DND-41 (cell line): ENCODE measurements around the gene KRTAP10-5.
"Not testable (repeated sequence)": the region's sequence is repeated elsewhere in the genome, so short reads cannot be mapped to it uniquely, and the experiment has no call there.

ENCODE experiments used
- ATAC-seq: fragments of 200-7000 bp; cut with Tn5 transposase; 3 replicates; pipeline ENCODE4 v1.9.1; 2021; ENCODE audit warnings: low read depth; ENCODE audit not compliant: insufficient read depth
- DNase-seq: peaks from one replicate; pipeline ENCODE4 v3.0.0-alpha.2; 2020
- H2AFZ ChIP-seq: 2 replicates; pipeline ENCODE4 v1.6.0; 2012; ENCODE audit warnings: low read depth, low read length
- H3K27ac ChIP-seq: 2 replicates; pipeline ENCODE4 v1.5.1; 2012; ENCODE audit warnings: low read length, inconsistent platforms
- H3K27me3 ChIP-seq: fragments of 200-600 bp; sonication (generic); 2 replicates; pipeline ENCODE4 v1.6.0; 2012; ENCODE audit warnings: low read length, mild to moderate bottlenecking, inconsistent platforms; ENCODE audit not compliant: insufficient read depth, poor library complexity
- H3K36me3 ChIP-seq: 2 replicates; pipeline ENCODE4 v1.5.1; 2012; ENCODE audit warnings: low read length, inconsistent platforms; ENCODE audit not compliant: insufficient read depth
- H3K4me1 ChIP-seq: 2 replicates; pipeline ENCODE4 v1.5.1; 2012; ENCODE audit warnings: mild to moderate bottlenecking, low read length; ENCODE audit not compliant: insufficient read depth
- H3K4me2 ChIP-seq: 2 replicates; pipeline ENCODE4 v1.6.0; 2012; ENCODE audit warnings: mild to moderate bottlenecking, moderate library complexity, low read length, inconsistent platforms; ENCODE audit not compliant: insufficient read depth
- H3K4me3 ChIP-seq, 2 experiments: fragments of 200-600 bp in 1 of 2; shearing (Covaris generic) in 1 of 2; 2 replicates each; pipeline ENCODE4 v1.5.1; 2012 to 2016; ENCODE audit warnings: inconsistent platforms in 2 of 2, low read length in 2 of 2, mild to moderate bottlenecking in 2 of 2, low read depth in 1 of 2, moderate library complexity in 1 of 2
- H3K79me2 ChIP-seq: 2 replicates; pipeline ENCODE4 v1.6.0; 2012; ENCODE audit warnings: low read length, inconsistent platforms; ENCODE audit not compliant: insufficient read depth
- H3K9ac ChIP-seq: 2 replicates; pipeline ENCODE4 v1.6.0; 2012; ENCODE audit warnings: low read depth, mild to moderate bottlenecking, inconsistent platforms, low read length, moderate library complexity
- H3K9me3 ChIP-seq: 2 replicates; pipeline ENCODE4 v1.5.1; 2012; ENCODE audit warnings: low read length, moderate library complexity, mild to moderate bottlenecking, inconsistent platforms; ENCODE audit not compliant: insufficient read depth, severe bottlenecking
- H4K20me1 ChIP-seq: 2 replicates; pipeline ENCODE4 v1.6.0; 2012; ENCODE audit warnings: low read length; ENCODE audit not compliant: insufficient read depth
- EZH2 ChIP-seq: IDR thresholded peaks from 3 replicates; pipeline ENCODE4 v1.6.1; 2012; ENCODE audit warnings: borderline replicate concordance, low read depth, mild to moderate bottlenecking, moderate library complexity, low read length, inconsistent platforms; ENCODE audit not compliant: severe bottlenecking
- TF ChIP-seq, protein P1 (sequence below): IDR thresholded peaks from 2 replicates; pipeline ENCODE4 v1.5.1; 2012; ENCODE audit warnings: borderline replicate concordance, low read length, moderate library complexity, mild to moderate bottlenecking; ENCODE audit not compliant: poor library complexity, severe bottlenecking; ENCODE audit errors: extremely low read depth

The KRTAP10-5 gene

DNA sequence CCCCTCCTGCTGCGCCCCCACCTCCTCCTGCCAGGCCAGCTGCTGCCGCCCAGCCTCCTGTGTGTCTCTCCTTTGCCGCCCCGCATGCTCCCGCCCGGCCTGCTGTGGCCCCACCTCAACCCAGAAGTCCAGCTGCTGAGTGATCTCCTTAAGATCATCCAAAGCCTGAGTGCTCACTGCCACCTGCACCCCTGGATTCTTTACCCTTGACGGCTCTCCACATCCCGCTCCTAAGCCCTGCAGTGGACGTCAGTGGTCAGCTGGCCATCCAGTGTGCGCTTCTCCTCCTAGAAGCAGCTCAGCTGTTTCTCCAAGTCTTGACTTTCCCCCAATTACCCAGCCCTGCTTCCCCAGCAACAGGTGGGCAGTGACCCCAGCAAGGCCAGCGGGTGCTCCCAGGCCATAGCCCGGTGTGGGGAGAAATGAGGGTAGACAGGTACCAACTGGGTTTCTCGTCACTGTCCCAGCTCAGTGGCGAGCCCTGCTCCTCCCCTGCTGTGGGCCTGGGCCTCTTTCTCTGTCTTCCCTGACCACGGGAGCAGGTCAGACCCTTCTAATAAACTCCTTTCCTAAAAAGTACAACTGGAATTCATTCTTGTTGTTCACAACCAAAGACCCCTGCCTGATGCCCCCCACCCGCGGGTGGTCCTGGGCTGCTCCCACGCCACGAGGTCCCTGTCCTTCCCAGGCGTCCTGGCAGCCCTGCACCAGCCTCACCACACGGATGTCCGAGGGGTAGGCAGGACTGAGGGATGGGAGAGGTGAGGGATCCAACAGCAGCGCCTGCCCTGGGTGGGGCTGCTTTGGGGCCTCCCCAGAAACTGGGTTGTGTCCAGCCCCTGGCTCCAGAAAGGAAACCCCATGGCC, 21.4 kb upstream of the KRTAP10-5 start:
- TF ChIP-seq, protein P1, sequence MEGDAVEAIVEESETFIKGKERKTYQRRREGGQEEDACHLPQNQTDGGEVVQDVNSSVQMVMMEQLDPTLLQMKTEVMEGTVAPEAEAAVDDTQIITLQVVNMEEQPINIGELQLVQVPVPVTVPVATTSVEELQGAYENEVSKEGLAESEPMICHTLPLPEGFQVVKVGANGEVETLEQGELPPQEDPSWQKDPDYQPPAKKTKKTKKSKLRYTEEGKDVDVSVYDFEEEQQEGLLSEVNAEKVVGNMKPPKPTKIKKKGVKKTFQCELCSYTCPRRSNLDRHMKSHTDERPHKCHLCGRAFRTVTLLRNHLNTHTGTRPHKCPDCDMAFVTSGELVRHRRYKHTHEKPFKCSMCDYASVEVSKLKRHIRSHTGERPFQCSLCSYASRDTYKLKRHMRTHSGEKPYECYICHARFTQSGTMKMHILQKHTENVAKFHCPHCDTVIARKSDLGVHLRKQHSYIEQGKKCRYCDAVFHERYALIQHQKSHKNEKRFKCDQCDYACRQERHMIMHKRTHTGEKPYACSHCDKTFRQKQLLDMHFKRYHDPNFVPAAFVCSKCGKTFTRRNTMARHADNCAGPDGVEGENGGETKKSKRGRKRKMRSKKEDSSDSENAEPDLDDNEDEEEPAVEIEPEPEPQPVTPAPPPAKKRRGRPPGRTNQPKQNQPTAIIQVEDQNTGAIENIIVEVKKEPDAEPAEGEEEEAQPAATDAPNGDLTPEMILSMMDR, result no peak
- no peak for TF ChIP-seq EZH2

GRCh38 chr21:44601091-44601490, 20.7 kb upstream of the KRTAP10-5 start:
- not testable (repeated sequence) for H3K27me3 ChIP-seq, ATAC-seq, H3K4me2 ChIP-seq, H2AFZ ChIP-seq, H4K20me1 ChIP-seq, DNase-seq, H3K4me3 ChIP-seq, H3K27ac ChIP-seq, H3K36me3 ChIP-seq, H3K9me3 ChIP-seq, H3K79me2 ChIP-seq, H3K9ac ChIP-seq, H3K4me1 ChIP-seq

More for the DNA sequence above, 21.4 kb upstream of the KRTAP10-5 start:
- H3K4me2 ChIP-seq, result no peak overlapping the region
- H3K4me1 ChIP-seq, result no peaks in the 10 kb centered on the region
- no peaks in the 10 kb centered on the region for H3K9me3 ChIP-seq
- no peak overlapping the region for H3K27ac ChIP-seq
- H2AFZ ChIP-seq, result no peak overlapping the region
- H3K27me3 ChIP-seq, result no peaks in the 10 kb centered on the region
- no peak for DNase-seq
- H3K9ac ChIP-seq, result no peak overlapping the region
- H4K20me1 ChIP-seq, result no peaks in the 10 kb centered on the region
- H3K36me3 ChIP-seq, result no peaks in the 10 kb centered on the region
- no peak overlapping the region for H3K4me3 ChIP-seq
- ATAC-seq, result no peak
- H3K79me2 ChIP-seq, result no peaks in the 10 kb centered on the region

DNA sequence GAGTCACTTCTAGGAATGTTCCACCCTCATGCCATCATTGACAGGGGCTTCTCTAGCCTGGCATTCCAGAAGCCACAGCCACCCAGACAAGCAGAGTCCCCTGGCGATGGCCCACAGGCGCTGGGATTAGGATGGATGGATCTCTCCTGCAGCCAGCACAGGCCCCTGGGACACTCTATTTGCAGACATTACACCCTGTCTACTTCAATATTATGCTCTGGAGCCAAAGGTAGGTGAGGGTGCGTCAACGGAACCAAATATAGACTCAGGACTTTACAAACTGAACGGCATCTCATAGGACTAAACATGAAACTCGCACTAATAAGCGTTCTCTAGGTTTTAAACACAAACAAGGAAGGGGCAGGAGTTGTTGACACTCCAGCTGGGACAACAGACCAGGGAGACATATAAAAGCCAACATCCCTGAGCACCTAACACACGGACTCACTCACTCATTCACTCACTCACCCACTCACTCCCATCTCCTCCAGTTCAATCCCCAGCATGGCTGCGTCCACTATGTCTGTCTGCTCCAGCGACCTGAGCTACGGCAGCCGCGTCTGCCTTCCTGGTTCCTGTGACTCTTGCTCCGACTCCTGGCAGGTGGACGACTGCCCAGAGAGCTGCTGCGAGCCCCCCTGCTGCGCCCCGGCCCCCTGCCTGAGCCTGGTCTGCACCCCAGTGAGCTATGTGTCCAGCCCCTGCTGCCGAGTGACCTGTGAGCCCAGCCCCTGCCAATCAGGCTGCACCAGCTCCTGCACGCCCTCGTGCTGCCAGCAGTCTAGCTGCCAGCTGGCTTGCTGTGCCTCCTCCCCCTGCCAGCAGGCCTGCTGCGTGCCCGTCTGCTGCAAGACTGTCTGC, 19.9 kb upstream of the KRTAP10-5 start, which contains the start of gene KRTAP10-7:
Gene KRTAP10-7, plus strand, starts transcription at position 480 of the 861 bp plus-strand sequence. Its CDS starts 25 bp downstream, at position 505.
- not testable (repeated sequence) for H3K27me3 ChIP-seq, H3K36me3 ChIP-seq, H3K4me3 ChIP-seq, H2AFZ ChIP-seq, DNase-seq, H4K20me1 ChIP-seq, ATAC-seq, H3K4me2 ChIP-seq, H3K27ac ChIP-seq, H3K9ac ChIP-seq, H3K4me1 ChIP-seq, H3K79me2 ChIP-seq, H3K9me3 ChIP-seq

- no peak overlapping the region for H3K4me2 ChIP-seq
- DNase-seq (no peak), ATAC-seq (no peak)
- no peaks in the 10 kb centered on the region for H3K36me3 ChIP-seq
- no peaks in the 10 kb centered on the region for H4K20me1 ChIP-seq
- H3K9me3 ChIP-seq, result no peaks in the 10 kb centered on the region
- no peak overlapping the region for H3K4me3 ChIP-seq
- H3K9ac ChIP-seq, result no peak overlapping the region
- no peaks in the 10 kb centered on the region for H3K79me2 ChIP-seq
- no peaks in the 10 kb centered on the region for H3K27me3 ChIP-seq
- H3K27ac ChIP-seq, result no peak overlapping the region
- H2AFZ ChIP-seq, result no peak overlapping the region
- H3K4me1 ChIP-seq, result no peaks in the 10 kb centered on the region
- TF ChIP-seq EZH2, result no peak
- TF ChIP-seq, protein P1, result no peak
Measured at GRCh38 chr21:44599264-44600029, 19.0 kb upstream of the KRTAP10-5 start.
